ENCODE results near the gene INSRR. TPM values are rescaled to one million over a fixed set of nuclear protein-coding genes. Genes with fewer than 3 reads are reported as not detected.

The INSRR gene
- total and polyA plus RNA-seq, 9 of the 15 experiments (the other 6 are each of a cell fraction or from before 2014, with no cell fraction given): 0.03 to 0.18 (median 0.06) TPM; not detected in 3

DNA sequence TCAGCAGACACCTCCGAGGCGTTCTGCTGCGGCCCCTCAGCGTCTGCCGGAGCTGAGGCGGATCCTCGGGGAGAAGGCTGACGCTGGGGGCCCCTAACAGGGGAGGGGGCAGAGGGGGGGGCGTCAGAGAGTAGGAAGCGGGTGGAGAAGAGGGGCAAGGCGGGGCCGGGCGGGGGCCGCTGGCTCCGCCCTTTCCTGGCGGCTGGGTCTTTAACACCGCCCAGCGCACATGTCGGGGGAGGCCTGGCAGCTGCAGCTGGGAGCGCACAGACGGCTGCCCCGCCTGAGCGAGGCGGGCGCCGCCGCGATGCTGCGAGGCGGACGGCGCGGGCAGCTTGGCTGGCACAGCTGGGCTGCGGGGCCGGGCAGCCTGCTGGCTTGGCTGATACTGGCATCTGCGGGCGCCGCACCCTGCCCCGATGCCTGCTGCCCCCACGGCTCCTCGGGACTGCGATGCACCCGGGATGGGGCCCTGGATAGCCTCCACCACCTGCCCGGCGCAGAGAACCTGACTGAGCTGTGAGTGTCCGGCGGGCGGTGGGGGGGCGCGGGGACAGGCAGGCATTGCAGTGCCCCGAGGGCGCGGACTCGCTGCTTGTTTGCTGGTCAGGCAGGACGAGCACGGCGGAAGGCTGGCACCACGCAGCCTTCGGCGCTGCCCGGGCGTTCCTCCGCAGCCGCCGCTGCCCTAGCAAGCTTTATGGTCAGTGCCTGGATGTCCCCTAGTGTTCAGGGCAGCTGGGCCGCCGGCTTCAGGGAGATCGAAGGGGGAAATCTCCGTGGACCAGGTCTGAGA lies 1.9 kb upstream of the INSRR start, which contains the start of gene NTRK1 (continued):
- TF ChIP-seq, protein P1, sequence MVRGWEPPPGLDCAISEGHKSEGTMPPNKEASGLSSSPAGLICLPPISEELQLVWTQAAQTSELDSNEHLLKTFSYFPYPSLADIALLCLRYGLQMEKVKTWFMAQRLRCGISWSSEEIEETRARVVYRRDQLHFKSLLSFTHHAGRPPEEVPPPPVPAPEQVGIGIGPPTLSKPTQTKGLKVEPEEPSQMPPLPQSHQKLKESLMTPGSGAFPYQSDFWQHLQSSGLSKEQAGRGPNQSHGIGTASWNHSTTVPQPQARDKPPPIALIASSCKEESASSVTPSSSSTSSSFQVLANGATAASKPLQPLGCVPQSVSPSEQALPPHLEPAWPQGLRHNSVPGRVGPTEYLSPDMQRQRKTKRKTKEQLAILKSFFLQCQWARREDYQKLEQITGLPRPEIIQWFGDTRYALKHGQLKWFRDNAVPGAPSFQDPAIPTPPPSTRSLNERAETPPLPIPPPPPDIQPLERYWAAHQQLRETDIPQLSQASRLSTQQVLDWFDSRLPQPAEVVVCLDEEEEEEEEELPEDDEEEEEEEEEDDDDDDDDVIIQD (CRISPR knock-in tag; IDR thresholded peaks at IDR 0.05): no peak
- TF ChIP-seq, protein P2, sequence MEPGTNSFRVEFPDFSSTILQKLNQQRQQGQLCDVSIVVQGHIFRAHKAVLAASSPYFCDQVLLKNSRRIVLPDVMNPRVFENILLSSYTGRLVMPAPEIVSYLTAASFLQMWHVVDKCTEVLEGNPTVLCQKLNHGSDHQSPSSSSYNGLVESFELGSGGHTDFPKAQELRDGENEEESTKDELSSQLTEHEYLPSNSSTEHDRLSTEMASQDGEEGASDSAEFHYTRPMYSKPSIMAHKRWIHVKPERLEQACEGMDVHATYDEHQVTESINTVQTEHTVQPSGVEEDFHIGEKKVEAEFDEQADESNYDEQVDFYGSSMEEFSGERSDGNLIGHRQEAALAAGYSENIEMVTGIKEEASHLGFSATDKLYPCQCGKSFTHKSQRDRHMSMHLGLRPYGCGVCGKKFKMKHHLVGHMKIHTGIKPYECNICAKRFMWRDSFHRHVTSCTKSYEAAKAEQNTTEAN (CRISPR knock-in tag; IDR thresholded peaks at IDR 0.05): no peak
- TF ChIP-seq, protein P3, sequence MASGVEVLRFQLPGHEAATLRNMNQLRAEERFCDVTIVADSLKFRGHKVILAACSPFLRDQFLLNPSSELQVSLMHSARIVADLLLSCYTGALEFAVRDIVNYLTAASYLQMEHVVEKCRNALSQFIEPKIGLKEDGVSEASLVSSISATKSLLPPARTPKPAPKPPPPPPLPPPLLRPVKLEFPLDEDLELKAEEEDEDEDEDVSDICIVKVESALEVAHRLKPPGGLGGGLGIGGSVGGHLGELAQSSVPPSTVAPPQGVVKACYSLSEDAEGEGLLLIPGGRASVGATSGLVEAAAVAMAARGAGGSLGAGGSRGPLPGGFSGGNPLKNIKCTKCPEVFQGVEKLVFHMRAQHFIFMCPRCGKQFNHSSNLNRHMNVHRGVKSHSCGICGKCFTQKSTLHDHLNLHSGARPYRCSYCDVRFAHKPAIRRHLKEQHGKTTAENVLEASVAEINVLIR (CRISPR knock-in tag; IDR thresholded peaks at IDR 0.05): no peak
- no peak for TF ChIP-seq ZNF165 (CRISPR knock-in tag; IDR thresholded peaks at IDR 0.05; ENCODE audit: borderline replicate concordance)
- no peak for TF ChIP-seq POLR2A (conservative IDR thresholded peaks at IDR 0.05)
- 0 out of 2 replicates have a peak, but pooled peaks have one; percentile 31 for TF ChIP-seq NCOA6 (IDR thresholded peaks at IDR 0.05)
- no peak for TF ChIP-seq HDAC2 (IDR thresholded peaks at IDR 0.05)
- TF ChIP-seq L3MBTL2 (IDR thresholded peaks at IDR 0.05): peak; percentile 86
- TF ChIP-seq NFIX (CRISPR knock-in tag; IDR thresholded peaks at IDR 0.05; ENCODE audit: low read depth): no peak
- no peak for TF ChIP-seq ZFP1 (CRISPR knock-in tag; IDR thresholded peaks at IDR 0.05)
- TF ChIP-seq EGR1 (conservative IDR thresholded peaks at IDR 0.05): peak; percentile 29; the same call in 1 of the 2 replicates
- TF ChIP-seq, protein P4, sequence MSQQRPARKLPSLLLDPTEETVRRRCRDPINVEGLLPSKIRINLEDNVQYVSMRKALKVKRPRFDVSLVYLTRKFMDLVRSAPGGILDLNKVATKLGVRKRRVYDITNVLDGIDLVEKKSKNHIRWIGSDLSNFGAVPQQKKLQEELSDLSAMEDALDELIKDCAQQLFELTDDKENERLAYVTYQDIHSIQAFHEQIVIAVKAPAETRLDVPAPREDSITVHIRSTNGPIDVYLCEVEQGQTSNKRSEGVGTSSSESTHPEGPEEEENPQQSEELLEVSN (IDR thresholded peaks at IDR 0.05; ENCODE audit: borderline replicate concordance in 1 of 2, extremely low read depth in 1 of 2, insufficient read depth in 1 of 2, insufficient read length in 1 of 2, low read depth in 1 of 2, low read length in 1 of 2, poor library complexity in 1 of 2, severe bottlenecking in 1 of 2): peak; percentile 72 to 94
- no peak for TF ChIP-seq MTF1 (CRISPR knock-in tag; IDR thresholded peaks at IDR 0.05; ENCODE audit: borderline replicate concordance)
- TF ChIP-seq, protein P5, sequence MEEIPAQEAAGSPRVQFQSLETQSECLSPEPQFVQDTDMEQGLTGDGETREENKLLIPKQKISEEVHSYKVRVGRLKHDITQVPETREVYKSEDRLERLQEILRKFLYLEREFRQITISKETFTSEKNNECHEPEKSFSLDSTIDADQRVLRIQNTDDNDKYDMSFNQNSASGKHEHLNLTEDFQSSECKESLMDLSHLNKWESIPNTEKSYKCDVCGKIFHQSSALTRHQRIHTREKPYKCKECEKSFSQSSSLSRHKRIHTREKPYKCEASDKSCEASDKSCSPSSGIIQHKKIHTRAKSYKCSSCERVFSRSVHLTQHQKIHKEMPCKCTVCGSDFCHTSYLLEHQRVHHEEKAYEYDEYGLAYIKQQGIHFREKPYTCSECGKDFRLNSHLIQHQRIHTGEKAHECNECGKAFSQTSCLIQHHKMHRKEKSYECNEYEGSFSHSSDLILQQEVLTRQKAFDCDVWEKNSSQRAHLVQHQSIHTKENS (CRISPR knock-in tag; IDR thresholded peaks at IDR 0.05): no peak
- TF ChIP-seq, protein P6, sequence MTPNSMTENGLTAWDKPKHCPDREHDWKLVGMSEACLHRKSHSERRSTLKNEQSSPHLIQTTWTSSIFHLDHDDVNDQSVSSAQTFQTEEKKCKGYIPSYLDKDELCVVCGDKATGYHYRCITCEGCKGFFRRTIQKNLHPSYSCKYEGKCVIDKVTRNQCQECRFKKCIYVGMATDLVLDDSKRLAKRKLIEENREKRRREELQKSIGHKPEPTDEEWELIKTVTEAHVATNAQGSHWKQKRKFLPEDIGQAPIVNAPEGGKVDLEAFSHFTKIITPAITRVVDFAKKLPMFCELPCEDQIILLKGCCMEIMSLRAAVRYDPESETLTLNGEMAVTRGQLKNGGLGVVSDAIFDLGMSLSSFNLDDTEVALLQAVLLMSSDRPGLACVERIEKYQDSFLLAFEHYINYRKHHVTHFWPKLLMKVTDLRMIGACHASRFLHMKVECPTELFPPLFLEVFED (CRISPR knock-in tag; conservative IDR thresholded peaks at IDR 0.05): no peak
- TF ChIP-seq ATF1 (CRISPR knock-in tag; IDR thresholded peaks at IDR 0.05): no peak
- TF ChIP-seq ATF1 (tag; IDR thresholded peaks at IDR 0.05): 0 out of 2 replicates have a peak, but pooled peaks have one; percentile 2
- TF ChIP-seq XRCC3 (IDR thresholded peaks at IDR 0.05): no peak
- TF ChIP-seq TEAD1 (CRISPR knock-in tag; IDR thresholded peaks at IDR 0.05): 0 out of 4 replicates have a peak, but pooled peaks of 1 of the 2 experiments have one; percentile 21
- peak; percentile 59 for TF ChIP-seq RBFOX2 (IDR thresholded peaks at IDR 0.05; ENCODE audit: low read depth, low read length)
- no peak for TF ChIP-seq ZNF282 (CRISPR knock-in tag; IDR thresholded peaks at IDR 0.05)

All from K562 (cell line).